Measurements from ENCODE around the gene RELN.

RELN gene

DNA sequence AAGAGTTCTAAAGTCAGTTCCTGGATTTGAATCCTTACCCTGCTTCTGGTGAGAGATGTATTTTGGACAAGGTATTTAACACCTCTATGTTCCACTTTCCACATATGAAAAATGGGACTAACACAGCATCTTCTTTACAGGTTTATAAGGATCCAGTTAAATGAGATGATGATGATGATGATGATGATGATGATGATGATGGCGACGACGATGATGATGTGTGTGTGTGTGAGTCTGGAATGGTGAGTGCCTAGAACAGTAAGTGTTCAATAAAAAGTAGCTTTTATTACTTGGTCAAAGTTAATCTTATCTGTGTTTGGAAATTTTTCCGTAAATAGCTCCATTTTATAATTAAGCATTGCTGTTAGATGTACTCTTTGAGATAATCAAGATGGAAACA lies 295.2 kb downstream of the RELN start:
- no peak overlapping the region for H3K4me3 ChIP-seq (ENCODE audit: low read depth, low read length)

DNA sequence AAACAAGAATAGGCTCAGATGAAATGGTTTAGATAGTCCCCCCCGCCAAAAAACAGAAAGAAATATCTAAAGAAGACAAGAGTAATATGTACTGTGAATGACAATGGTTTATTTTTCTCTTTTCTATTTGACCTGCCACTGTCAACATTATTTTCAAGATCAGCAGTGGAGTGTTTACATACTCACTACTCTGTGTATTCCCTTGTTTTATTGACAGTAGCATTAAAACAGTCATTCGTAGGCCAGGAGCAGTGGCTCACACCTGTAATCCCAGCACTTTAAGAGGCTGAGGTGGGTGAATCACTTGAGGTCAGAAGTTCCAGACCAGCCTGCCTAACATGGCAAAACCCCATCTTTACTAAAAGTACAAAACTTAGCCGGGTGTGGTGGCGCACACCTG lies 298.2 kb downstream of the RELN start:
- H3K4me3 ChIP-seq (ENCODE audit: low read depth, low read length) = no peak overlapping the region

DNA sequence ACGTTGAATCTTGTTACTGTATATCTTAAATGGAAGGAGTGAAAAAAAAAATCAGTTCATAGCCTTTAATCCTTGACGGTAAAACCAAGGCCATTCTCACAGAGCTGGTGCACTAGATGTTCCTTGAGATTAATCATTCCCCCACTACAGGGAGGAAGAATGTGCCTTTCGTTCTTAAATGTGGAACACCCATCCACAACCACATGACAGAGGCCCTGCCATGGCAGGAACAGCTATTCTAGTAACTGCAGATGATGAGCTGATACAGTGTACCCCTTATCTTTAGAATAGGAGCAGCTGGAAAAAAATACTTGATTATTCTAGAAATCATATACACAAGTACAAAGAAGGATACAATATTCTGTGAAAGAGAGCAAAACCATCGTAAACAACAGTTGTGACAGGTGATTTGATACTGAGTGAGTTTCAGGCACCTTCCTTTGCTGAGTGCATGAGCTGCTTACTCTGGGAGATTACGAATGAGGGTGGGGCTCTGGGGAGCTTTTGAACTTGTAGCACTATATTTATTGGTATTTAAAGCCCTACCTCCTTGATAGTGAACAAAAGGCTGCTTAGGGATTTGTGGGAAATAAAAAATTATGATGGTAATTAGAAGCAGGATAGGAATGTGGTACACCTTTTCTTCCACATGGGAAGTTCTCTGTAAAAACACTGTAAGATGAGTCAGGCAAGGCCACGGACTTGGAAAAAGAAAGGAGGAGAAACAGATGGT lies 299.1 kb downstream of the RELN start:
- no peak overlapping the region for H3K4me3 ChIP-seq (ENCODE audit: low read depth, low read length)

DNA sequence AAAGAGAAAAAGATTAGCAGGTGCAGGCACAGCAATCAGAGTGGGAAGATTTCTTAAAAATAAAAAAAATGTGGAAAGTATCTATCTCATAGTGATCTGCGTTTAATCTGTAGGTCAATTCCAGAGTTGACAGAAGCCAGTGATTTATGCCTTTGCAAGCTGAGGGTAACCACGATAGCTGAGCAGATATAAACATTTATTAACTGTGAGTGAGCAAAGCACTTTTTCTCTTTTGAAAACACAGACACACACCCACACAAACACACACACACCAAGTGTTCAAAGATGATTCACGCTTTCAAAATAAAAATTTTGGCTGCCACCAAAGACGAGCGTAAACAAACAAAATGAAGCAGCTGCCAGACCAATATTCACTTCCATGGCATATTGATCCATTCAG lies 300.2 kb downstream of the RELN start:
- H3K4me3 ChIP-seq (ENCODE audit: low read depth, low read length) = no peak overlapping the region

DNA sequence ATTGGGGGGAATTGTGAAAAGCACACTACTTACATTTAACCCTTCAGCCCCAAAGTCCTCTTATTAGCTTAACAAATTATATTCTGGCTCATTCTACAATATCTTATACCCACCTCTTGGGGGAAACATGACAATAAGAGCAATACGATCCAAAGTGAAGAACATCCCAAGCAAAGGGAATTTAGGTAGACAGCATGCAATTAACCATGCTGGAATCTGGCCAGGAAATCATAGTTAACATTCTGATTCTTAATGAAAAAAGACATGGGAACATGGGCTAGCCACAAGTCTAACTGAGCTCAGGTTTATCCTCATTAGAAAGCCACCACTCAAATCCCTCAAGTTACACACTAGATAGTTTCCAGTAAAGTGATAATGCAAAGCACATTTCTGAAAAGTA lies 301.5 kb downstream of the RELN start:
- H3K4me3 ChIP-seq (ENCODE audit: low read depth, low read length) = no peak overlapping the region

DNA sequence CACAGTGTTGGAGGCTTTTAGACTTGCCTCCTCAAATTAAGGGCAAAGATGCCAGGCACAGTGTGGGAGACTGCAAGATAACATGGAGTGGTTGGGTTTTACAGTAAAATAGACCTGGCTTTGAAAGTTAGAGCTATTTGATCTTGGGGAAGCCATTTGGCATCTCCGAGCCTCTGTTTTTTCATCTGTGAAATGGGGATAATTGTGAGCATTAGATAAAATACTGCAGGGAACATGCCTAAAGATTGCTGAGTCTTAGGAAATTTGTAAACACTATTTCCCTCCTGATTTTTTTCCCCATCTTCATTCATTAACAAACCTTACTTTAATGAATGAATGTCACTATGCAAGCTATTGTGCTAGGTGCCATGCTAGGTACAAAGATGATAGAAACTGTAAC lies 302.2 kb downstream of the RELN start:
- no peak overlapping the region for H3K4me3 ChIP-seq (ENCODE audit: low read depth, low read length)

DNA sequence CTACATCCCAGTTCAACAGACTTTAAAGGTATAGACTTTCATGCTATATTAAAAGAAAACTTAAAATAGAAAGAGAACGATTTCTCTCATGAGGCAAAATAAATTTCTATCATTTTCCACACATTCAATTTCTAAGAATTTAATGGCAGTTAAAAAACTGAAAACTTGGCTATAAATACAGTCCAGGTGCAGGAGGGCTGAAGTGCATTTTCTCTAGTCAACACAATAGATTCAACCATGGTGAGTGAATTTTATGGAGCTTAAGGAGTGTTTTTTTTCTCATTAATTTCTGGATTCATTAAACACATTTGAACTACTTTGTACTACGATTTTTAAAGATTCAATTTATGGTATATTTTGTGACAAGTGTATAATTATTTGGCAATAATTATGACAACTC lies 302.7 kb downstream of the RELN start:
- no peak overlapping the region for H3K4me3 ChIP-seq (ENCODE audit: low read depth, low read length)

DNA sequence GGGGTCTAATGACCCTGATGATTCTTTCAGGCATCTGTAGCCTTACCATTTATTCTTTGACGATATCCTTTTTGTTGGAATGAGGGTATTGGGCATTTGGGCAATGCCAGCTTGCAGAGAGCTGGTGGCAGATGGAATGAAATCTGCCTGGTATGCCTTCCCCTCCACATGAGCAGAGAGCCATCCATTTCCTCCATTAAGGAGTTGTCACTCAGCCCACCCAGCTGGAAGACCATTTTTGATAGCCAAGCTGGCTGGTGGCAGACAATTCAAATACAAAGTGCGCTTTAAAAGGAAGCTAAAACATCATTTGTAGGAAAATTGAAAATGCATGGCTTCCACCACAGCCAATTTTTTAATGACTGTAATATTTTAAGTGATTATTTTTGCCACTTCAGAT lies 303.4 kb downstream of the RELN start:
- H3K4me3 ChIP-seq (ENCODE audit: low read depth, low read length) = no peak overlapping the region

DNA sequence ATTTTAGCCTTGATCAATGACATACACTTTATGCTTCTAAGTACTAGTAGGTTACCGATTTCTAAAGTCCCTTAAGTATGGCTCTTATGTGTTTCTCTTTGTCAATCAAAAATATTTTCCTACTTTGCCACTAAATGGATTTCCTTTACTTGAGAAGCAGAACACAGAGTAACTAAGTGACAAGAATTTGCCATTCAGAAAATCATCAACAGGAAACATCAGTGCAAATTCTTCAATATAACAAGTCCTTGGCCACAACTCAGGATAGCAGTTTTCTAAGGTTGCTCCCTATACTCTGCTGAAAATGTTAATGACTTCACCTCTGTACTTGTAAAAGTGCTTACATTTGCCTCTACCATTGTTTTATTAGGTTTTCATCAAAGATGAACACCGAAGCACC lies 303.8 kb downstream of the RELN start:
- H3K4me3 ChIP-seq (ENCODE audit: low read depth, low read length) = no peak overlapping the region

DNA sequence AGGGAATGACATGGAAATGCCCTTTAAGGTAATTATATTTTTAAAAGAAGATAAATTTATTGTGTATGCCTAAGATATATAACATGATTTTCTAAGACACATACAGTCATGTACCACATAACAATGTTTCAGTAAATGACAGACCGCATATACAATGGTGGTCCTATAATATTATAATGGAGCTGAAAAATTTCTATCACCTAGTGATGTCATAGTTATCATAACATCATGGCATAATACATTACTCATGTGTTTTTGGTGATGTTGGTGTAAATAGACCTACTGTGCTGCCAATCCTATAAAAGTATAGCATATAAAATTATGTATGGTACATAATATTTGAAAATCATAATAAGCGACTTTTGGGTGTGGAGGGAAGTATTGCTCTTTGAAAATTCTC lies 306.1 kb downstream of the RELN start:
- H3K4me3 ChIP-seq (ENCODE audit: low read depth, low read length) = no peak overlapping the region

DNA sequence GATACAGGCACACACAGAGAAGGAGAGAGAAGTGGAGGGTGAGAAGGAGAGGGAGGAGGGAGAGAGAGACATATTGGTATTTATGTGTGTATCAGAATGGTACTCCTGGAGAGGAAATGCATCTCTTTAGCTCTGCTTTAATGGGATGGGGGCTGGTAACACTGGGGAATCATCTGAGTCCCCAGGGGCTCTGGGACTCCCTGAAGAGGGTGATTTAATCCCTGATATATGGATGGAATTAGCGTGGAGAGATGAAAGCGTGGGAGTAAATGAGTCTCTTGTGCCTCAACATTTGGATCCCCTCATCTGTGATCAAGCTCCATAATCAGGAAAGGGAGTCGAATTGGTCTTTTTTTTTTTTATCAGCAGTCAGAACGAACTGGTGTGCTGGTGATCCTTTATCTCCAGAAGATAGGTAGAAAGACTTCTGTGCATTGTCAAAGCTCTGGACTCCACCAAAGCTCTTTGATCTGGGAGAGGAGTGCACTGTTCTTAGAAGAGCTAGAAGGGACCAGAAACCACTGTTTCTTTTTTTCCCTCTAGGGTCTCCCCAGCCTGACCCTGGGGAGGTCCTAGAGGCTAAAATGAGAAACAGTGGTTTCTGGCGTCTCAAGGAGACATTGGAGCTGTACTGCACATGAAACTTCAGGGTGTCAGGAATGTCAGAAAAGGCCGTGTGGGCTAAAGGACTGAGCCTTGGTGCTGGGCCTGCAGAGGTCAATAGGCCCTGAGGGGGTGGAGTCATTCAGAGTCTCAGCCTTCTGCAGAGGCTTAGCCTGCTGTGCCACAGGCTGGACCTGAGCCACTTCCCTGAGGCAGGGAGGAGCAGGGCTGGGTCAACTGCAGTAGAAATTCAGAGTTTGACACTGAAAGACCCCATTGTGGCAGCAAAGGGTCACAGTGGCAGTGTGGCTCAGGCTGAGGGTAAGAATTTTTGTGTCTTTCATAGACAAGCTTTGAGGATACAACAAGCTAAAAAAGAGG lies 309.0 kb downstream of the RELN start:
- H3K4me3 ChIP-seq (ENCODE audit: low read depth, low read length) = no peak overlapping the region

DNA sequence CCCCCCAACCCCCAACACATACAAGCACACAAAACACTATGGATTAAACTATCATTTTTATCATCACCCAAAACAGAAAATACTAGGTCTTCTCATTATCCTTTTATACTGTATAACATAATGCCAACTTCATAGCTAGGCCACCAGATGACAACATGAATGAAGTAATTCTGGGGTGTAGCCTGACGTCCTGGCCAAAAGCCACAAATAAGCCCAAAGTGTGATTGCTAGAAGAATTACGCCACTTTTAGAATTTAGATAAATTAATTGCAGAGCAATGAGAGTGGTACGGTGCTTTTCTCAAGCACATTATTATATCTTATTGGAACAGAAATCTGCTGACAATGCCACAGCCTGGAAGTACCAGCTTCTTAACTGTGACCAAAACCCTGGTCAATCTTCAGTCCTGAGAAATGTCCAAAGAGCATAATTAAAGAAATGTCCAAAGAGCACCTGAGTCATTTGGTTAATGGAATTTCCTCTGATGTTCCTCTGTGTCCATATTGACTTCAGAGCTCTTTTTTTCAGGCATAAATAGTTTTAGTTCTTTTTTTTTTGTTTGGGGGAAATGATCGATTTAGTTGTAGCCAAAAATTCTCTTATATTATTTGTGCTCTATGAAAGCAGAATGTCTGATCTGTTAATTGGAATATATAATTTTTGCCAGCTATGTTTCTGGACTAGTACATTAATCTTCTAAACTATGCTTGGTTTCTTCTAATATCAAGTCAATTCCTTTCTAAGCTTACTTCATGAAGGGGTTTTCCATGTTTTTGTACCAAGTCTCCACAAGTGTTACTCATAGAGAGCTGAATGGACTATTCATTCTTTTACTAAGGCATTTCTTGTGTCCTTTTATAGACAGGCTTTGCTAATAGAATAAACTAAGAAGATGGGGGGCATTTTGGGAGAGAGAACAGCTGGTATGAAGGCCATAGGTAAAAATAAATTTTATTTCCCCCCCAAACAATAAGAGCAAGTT lies 310.0 kb downstream of the RELN start:
- no peak overlapping the region for H3K4me3 ChIP-seq (ENCODE audit: low read depth, low read length)

DNA sequence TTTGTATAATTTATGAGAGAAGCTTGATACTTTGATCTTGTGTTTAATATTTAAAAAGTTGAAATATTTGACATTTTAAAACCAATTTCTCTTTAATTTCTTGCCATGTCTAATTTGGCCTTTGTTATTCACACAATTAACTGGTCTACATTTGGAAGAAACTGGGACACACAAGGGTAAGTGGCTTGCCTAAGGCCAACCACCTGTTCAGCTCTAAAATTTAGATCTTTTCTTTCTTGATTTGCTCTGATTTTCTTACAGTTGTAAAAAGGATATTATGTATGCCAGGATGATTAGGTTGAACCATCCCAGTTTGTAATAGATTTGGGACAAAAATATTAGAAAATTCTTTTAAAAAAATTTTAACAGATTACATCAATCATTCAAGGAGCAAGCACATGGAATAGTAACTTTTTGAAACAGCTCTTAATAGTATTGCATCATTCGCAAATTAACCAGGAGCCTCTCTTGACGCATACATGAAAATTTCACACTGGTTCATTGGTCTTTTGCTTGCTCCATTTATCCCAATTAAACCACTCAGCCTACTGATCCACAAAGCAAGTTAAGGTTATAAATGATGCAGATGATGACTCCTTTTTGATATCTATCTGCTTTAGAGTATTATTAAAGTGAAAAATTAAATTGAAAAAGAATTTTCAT lies 321.0 kb downstream of the RELN start:
- no peak overlapping the region for H3K4me3 ChIP-seq (ENCODE audit: low read depth, low read length)

DNA sequence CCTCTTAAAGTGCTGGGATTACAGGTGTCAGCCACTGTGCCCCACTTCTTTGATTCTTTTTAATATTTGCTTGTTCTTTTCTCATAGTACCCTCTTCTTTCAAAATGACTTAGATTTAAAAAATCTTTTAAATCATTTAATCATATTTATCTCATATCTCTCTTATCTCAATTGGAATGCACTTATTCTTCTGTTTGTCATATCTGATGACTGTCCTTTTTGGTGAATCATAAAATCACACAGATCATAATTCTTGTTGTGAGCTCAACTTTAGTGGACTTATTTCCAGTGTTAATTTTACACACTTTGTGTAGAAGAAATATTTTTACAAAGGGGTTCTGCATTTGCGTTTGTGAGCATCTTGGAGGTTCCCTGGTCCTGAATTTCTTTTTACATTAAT lies 323.1 kb downstream of the RELN start:
- no peak overlapping the region for H3K4me3 ChIP-seq (ENCODE audit: low read depth, low read length)

DNA sequence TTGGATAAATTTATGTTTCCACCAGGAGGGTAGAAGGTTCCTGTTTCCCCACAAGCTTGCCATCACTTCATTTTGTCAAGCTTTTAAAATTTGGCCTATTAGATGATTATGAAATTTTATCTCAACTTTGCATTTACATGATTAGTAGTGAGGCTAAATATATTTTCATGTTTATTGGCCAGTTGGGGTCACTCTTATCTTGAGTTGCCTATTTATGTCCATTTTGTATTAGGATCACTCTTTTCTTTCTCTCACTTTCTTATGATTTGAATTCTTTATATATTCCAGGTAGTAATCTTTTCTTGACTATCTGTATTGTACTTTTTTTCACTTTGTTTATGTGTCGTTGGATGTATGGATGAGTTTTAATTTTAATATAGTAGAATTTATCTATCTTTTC lies 324.9 kb downstream of the RELN start:
- H3K4me3 ChIP-seq (ENCODE audit: low read depth, low read length) = no peak overlapping the region

DNA sequence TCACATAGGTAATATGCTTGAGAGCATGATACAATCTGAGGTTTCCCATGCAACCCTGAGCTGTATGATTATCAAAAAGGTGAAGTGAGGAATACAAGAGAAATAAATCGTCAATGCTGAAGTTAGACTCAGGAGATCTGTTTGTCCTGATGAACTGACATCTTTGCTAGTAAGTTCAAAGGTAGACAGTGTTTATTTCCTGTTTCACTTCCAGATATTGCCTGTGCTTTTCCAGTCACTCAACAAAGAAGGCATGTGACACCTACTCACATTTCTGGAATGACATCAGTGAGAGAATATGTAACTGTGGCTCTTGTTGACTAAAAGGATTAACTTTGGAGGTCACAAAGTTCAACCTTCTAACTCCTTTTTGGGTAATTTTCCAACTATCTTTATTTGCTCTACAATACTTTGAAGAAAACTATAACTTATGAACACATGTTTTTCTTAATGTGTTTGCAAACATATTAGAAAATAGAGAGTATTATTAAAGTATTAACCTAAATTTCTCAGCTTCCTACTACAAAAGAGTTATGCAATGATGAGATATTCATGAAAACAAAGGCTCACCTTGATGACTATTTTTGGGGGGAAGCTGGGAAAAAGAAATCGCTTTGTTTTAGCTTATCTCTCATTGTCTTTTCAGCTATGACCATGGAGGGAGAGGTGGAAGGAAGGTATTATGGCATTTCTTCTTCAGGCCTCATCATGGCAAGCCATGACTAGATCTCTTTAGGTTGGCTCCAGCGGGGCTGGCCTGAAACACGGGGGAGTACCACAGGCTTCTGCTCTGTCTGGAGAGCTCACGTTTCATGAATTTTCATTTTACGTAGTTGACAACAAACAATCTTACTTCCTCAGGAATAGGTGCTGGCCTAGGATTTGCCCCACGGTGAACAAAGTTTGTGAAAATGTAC lies 328.7 kb downstream of the RELN start:
- H3K4me3 ChIP-seq (ENCODE audit: low read depth, low read length) = no peak overlapping the region

DNA sequence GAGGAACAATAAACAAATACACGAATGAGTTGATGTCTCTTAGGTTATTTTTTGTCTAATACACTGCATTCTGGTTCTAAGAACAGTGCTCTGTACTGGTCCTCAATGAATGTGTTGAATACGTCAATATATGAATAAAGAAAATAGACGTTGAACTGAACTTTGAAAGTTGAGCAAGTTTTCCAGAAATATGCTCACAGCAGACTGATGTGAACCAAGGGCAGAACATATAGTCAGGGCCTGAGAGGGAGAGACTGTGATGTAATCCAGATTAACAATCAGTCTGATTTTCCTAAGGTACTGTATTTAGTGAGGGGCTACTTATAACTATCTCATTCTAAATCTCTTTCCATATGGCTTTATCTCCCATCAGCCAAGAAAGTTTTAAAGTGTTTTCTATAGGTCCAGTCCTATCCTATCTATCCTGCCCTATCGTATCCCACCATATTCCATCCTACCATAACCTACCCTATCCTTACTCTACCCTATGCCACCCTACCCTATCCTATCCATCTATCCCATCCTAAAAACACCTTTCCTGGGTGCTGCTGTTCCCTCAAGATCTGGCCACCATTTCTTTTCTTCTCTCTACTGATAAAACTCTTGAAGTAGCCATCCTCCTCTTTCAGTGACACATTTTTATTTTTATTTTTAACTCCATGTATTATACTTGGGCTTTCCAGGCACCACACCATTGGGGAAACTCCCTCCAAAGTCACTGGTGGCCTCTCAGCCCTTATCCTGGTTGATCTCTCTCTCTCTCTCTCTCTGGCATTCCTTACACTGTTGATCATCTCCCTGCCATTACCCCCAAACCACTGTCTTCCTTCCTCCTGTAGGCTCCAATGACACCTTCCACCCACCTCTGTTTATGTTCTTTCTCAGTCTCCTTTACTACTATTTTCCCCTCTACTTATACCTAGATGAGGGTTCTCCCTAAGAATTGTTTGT lies 331.1 kb downstream of the RELN start:
- no peak overlapping the region for H3K4me3 ChIP-seq (ENCODE audit: low read depth, low read length)

DNA sequence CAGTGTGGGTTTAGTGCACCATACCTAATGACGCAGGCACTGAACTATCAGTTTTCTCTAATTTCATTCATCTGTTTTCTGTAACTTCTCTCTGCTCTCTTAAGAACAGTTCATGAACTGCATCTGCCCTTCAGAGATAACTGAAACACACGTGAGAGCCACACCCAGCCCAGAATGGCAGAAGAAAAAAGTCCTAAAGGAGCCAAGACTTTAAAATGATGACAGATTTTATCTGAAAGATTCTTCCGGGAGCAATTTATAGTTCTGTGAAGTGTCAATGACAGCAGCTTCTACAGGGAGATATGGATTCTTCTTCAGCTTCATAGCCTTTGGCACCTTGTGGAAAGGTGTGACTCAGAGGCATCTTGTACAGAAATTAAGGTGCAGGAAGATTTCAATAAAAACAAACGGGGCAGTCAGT lies 332.0 kb downstream of the RELN start:
- H3K4me3 ChIP-seq (ENCODE audit: low read depth, low read length) = no peak overlapping the region
